ENCODE data around the gene SH3PXD2A.

DNA sequence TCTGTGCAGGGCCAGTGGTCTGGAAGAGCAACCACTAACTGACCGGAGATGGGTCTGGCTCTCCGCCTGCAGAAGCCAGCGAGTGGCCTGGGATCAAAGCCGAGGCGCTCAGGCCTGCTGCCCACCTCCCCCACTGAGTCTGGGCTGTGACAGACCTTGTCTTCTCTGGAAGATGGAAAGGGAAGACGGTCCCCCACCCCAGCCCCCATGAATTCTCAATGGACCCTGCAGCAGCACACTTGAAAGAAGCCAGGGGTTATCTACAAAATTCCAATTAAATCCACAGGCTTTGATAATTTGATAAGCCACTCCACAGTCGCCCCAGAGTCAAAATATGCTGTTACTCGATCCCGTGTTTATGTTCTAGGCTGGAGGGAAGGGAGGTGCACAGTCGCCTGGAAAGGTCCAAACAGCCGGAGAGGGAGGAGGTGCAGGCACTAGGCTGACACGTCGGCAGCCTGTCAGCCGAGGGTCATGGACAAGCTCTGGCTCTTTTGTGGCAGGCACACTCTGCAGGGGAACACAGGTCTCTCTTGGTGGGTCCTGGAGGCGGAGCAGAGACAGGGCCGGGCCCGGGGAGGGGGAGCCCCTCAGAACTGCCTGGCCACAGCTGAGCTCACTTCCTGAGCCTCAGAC lies 134.9 kb downstream of the SH3PXD2A start:
- TF ChIP-seq ZFX (IDR thresholded peaks at IDR 0.05) = no peak
- TF ChIP-seq, protein P1, sequence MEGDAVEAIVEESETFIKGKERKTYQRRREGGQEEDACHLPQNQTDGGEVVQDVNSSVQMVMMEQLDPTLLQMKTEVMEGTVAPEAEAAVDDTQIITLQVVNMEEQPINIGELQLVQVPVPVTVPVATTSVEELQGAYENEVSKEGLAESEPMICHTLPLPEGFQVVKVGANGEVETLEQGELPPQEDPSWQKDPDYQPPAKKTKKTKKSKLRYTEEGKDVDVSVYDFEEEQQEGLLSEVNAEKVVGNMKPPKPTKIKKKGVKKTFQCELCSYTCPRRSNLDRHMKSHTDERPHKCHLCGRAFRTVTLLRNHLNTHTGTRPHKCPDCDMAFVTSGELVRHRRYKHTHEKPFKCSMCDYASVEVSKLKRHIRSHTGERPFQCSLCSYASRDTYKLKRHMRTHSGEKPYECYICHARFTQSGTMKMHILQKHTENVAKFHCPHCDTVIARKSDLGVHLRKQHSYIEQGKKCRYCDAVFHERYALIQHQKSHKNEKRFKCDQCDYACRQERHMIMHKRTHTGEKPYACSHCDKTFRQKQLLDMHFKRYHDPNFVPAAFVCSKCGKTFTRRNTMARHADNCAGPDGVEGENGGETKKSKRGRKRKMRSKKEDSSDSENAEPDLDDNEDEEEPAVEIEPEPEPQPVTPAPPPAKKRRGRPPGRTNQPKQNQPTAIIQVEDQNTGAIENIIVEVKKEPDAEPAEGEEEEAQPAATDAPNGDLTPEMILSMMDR (conservative IDR thresholded peaks at IDR 0.05) = no peak

Data from C4-2B (cell line).